DMS114 treated with DMSO at 0.1 percent for 48 hours (cell line): Measurements from ENCODE around the gene CDC42.
A peak's percentile ranks its signal among the peaks of the same experiment; 100 is the strongest.
"Not testable (repeated sequence)": the region's sequence is repeated elsewhere in the genome, so short reads cannot be mapped to it uniquely, and the experiment has no call there.

ENCODE experiments used
- DNase-seq: peaks from one replicate; lab custom pipeline; 2025; ENCODE audit not compliant: unreplicated experiment; lab: John Stamatoyannopoulos, UW

Gene CDC42

DNA sequence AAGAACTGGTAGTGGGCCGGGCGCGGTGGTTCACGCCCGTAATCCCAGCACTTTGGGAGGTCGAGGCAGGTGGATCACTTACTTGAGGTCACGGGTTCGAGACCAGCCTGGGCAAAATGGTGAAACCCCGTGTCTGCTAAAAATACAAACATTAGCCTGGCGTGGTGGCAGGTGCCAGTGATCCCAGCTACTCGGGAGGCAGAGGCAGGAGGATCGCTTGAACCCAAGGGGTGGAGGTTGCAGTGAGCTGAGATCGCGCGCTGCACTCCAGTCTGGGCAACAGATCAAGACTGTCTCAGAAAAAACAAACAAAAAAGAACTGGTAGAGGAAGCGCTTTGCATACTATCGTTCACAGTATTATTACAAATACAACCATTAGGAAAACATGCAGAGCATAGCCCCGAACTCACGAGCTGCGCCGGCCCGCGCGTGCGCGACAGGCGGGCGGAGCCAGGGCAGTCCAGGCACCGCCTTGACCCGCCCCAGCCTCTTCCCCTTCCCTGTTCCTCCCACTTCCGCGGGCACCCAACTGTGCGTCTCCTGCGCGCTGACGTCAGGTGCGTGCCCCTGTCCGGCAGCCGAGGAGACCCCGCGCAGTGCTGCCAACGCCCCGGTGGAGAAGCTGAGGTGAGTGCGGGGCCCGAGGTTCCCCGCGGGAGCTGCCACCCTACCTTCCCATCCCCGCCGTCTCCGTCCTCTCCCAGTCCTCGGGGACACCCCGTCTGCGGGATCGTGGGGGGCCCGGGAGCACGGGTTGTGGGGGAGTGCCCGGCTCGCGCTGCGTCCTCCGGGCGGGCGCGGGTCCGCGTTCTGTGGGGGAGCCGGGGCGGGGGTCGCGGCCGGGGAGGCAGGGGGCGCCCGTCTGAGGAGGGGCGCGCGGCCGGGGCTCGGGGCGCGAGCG is at the start of gene CDC42:
CDC42 (plus strand) TSS at position 595 of the 902 bp plus-strand sequence. CDS start 25,770 bp downstream, outside the sequence.
- peak; percentile 87 for DNase-seq

DNA sequence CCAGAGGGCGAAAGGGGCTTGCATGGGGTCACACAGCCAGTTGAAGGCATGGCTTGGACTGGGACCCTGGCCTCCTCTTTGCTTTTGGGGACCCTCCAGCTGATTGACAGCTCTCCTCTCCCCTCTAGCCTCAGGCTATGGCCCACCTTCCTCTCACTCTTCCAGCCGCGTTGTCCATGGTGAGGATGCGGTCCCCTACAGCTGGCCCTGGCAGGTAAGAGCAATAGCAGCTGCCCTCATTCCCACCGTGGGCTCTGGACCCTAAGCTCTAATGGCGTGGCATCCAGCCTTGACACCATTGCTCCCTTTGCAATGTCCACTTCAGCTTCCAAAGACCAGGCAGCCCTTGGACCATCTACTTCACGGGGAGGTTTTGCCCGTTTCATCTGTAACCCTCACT is 49.6 kb upstream of the CDC42 start:
- DNase-seq, result not testable (repeated sequence)

DNA sequence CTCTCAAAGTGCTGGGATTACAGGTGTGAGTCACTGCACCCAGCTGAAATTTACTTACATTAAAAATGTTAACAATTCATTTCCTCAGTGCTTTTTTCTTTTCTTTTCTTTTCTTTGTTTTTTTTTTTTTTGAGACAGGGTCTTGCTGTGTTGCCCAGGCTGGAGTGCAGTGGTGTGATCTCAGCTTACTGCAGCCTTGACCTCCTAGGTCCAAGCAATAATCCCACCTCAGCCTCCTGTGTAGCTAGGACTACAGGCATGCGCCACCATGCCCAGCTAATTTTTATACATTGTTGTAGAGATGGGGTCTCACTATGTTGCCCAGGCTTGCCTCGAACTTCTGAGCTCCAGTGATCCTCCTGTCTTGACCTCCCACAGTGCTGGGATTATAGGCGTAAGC is 48.5 kb upstream of the CDC42 start:
- not testable (repeated sequence) for DNase-seq

DNA sequence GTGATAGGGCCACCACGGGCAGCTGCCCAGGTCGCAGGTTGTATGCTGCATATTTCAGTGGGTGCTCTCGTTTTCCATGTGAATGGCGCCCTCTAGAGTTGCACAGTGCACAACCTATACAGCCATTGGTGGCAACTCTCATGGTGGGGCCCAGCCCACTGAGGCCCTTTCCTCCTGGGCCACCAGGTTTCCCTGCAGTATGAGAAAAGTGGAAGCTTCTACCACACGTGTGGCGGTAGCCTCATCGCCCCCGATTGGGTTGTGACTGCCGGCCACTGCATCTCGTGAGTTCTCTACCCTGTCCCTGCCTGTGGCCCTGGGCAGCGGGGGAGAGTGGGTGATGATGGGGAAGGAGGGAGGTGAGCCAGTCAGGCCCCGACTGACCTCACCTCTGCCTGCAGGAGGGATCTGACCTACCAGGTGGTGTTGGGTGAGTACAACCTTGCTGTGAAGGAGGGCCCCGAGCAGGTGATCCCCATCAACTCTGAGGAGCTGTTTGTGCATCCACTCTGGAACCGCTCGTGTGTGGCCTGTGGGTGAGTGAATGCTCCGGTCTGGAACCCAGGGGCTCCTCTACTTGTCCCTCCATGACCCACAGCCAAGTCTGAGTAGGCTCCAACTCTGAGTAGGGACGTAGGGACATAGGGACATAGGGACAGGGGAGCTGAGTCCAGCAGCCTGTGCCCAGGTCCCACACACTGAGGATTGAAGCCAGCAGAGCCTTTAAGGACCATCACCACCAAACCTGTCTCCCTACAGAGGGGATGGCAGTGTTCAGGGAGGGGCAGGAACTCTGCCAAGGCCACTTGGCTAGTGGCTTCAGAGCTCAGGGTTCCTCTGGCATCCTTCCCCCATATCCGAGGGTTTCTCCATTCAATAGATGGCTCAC is 47.0 kb upstream of the CDC42 start:
- DNase-seq, result not testable (repeated sequence)

DNA sequence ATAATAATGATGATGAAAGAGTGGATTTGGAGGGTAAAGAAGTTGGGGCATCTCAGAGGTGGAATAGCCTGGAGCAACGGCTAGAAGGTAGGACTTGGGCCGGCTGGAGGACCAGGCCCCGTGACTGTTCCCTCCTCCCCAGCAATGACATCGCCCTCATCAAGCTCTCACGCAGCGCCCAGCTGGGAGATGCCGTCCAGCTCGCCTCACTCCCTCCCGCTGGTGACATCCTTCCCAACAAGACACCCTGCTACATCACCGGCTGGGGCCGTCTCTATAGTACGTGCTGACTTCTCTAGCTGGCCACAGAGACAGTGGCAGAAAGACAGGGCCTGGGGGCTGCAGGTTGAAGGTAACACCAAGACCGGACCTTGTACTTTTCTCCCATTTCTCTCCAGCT is 45.8 kb upstream of the CDC42 start:
- not testable (repeated sequence) for DNase-seq

DNA sequence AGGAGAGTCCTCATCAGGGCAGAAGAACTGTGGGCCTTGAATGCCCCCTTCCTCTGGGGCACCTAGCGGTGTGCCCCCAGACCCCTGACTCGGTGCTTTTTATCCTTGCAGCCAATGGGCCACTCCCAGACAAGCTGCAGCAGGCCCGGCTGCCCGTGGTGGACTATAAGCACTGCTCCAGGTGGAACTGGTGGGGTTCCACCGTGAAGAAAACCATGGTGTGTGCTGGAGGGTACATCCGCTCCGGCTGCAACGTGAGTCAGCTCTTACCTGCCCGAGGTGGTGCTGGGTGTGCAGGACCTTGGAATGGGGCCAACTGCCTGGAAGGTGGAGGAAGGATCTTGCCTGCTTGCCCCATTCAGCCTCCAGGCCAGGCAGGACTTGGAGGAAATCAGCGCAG is 45.2 kb upstream of the CDC42 start:
- not testable (repeated sequence) for DNase-seq

DNA sequence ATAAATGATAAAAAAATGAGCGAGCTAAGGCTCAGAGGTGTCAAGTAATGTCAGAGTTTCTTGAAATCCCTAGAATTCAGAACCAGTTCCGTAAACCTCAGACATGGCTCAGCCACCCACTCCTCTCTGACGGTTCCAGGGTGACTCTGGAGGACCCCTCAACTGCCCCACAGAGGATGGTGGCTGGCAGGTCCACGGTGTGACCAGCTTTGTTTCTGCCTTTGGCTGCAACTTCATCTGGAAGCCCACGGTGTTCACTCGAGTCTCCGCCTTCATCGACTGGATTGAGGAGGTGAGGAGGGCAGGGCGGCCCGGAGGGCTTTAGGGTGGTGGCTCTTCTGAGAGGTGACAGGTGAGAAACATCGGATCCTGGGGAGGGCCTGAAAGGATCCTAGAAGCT is 42.9 kb upstream of the CDC42 start:
- DNase-seq, result not testable (repeated sequence)

DNA sequence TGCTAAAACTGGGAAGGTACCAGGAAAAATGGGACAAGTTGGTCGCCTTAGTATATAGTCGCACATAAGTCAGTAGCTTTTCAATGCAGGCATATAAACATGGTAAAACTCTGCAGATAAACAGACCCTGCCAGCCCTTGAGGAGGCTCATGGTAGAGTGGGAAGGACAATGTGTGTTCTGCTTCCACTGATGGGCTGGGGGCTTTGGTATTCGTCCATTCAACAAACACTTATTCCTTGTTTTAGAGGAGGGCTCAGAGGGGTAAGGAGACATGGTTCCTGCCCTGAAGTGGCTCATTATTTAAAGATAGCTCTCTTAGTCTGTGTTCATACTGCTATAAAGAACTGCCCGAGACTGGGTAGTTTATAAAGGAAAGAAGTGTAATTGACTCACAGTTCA is 39.8 kb upstream of the CDC42 start:
- not testable (repeated sequence) for DNase-seq

DNA sequence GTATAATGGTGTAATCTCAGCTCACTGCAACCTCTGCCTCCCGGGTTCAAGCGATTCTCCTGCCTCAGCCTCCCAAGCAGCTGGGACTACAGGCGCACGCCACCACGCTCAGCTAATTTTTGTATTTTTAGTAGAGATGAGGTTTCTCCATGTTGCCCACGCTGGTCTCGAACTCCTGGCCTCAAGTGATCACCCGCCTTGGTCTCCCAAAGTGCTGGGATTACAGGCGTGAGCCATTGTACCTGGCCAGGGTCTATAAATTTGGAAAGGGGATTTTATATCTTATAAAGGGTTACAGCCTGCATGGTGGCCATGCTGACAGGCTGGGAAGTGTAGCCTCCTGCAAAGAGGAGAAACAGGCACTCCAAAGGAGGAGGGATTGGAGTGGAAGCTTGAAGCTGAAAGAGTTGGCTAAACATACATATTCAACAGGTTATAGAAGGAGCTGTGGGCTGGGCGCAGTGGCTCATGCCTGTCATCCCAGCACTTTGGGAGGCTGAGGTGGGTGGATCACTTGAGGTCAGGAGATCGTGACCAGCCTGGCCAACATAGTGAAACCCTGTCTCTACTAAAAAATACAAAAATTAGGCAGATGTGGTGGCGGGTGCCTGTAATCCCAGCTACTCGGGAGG is 37.8 kb upstream of the CDC42 start:
- DNase-seq, result not testable (repeated sequence)

DNA sequence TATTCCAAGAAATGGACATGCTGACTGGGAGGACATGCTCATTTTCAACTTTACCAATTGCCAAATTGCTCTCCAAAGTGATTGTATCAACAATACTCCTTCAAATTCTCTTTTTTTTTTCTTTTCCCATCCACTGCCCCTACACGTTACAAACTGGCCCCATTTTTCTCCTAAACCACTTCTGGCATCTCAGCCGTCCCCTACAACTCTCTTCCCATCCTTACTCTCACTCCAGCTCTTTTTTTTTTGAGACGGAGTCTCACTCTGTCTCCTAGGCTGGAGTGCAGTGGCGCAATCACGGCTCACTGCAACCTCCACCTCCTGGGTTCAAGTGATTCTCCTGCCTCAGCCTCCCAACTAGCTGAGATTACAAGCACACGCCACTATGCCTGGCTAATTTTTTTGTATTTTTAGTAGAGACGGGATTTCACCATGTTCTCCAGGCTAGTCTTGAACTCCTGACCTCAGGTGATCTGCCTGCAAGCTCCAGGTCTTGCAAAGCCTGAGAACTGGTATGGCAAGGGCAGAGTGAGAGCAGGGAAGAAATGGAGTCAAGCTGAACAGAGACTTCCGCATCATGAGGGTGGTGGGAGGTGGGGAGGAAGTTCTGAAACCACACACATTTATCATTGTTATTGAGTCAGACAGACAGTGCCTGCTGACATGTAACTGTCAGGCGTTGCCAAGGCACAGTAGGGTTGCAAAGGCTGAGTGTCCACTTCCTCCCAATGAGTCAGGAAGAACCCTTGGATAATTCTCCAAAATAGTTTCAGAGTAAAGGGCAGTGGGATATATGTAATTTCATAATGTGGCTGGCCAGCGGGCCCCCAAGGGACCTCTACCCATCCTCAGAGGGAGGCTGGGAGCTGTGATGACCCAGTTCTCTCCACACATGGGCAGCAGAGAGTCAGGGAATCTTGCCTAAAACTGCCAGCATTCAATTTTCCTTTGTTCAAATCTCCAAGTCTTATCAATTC is 33.6 kb upstream of the CDC42 start:
- DNase-seq, result no peak

DNA sequence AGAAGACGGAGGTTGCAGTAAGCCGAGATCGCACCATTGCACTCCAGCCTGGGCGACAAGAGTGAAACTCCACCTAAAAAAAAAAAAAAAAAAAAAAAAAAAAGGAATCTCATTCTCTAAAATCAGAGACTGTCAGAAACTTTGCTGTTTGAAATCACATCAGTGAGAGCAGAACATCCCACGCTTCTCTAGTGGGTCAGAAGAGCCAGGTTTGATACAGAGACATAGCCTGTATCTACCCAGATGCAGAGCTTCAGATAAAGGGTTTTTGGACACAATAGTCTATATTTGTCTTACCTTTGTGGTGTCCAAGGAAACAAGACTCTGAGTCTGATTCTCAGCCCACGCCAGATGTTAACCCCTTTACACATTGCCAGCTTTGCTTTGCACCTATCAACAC is 31.4 kb upstream of the CDC42 start:
- DNase-seq, result no peak

DNA sequence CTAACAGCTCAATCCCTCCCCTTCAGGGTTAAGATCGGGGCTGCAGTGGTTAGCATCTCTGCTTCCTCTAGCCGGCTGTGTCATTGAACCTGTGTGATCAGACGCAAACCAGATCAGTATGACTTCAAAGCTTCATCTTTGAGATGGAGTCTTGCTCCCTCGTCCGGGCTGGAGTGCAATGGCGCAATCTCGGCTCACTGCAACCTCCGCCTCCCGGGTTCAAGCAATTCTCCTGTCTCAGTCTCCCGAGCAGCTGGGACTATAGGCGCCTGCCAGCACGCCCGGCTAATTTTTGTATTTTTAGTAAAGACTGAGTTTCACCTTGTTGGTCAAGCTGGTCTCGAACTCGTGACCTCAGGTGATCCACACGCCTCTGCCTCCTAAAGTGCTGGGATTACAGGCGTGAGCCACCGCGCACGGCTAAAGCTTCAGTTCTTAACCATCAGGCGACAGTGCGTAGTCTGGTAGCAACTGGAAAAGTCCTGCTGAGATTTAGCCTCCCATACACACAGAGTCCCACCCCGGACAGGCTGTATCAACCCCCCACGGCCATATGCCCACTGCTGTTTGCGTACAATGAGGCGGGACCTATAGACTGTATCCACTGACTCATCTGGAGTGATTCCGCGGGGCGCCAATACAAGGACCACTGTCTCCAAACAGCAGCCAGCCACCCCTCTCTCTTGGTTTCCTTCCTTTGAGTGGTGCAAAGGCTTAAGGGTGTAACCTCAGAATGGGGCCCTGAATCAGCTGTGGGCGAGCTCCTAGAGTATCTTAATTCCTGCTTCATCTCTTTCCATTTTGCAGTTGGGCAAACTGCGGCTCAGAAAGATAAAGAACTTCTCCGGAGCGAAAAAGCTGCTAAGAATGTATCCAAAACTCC is 27.8 kb upstream of the CDC42 start:
- peak; percentile 93 for DNase-seq

DNA sequence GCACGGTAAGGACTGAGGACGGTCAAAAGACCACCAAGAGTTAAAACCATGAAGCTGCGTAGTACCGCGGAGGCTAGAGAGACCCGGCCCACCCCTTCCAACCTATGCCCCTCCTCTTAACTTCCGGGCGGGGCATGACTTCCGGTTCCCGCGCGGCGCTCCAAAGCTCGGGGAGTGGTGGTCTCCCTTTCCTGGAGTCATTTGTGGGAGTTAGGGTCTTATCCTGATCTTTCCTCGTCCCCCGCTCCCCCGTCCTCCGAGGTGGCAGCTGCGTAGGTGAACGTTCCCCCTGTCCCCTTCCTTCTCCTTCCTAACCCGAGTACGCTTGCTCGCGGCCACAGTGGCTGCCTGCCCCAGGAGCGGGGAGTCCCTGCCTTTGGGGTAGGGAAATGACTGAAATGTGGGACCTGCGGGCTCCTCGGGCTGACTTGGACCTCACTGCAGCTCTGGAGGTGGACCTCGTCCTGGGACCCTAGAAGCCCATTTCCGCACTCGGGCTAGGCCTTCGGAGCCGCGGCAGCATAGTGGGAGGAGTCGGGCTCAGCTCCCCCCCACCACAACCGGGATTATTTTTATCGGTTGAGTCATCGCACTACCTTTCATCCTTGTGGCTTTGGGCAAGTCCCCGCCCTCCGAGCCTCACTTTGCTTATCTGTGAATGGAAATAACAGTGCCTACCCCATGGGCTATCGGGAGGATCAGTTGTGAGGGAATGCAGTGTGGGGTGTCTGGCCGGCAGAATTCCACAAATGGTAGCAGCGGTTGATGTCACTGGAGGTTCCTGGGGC is 26.9 kb upstream of the CDC42 start:
- DNase-seq, result peak; percentile 93

DNA sequence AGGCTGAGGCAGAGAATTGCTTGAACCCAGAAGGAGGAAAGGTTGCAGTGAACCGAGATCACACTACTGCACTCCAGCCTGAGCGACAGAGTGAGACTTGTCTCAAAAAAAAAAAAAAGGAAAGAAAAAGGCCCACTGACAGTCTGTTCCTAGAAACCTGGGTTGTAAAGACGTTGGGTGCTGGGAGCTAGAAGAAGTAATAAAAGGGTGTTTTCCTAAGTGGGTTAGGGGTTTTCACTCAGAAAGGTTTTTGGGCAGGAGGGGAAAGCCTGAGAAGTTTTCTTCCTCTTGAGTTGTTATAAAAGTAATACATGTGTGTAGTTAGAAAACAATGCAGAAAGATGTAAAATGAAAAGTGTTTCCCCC is 25.6 kb upstream of the CDC42 start:
- DNase-seq, result no peak

DNA sequence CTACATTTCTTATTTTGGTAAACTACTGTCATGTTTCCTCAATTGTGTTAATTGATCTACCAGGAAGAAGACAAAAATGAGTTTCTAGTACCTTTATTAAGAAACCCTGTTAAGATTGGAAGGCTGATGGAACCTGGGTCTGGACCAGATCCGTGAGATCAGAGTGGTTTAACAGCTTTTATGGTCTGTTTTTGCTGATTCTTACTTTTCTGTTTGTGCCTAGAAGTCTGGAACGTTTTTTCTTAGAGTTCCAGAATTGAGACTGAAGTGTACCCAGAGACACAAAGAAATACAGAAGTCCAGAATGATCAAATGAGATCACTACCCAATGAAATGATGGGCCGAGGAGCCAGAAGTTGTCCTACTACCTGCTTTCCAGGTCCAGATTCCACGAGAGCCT is 22.5 kb upstream of the CDC42 start:
- DNase-seq, result no peak

DNA sequence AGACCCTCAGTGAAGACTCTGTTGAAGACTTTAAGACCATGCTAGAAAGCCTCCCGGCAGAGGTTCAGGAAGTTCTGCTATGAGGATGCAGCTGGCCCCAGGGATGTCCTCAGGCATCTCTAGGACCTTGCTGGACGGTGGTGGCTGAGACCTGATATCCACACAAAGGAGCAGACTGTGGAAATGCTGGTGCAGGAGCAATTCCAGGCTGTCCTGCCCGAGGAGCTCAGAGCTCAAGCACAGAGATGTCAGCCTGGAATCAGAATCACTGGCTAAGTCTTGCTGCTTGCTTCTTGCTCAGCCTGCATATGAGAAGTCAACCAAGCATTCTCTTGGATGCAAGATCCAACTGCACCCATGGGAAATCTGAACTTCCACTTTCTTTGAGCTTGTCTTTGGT is 22.0 kb upstream of the CDC42 start:
- DNase-seq, result no peak

DNA sequence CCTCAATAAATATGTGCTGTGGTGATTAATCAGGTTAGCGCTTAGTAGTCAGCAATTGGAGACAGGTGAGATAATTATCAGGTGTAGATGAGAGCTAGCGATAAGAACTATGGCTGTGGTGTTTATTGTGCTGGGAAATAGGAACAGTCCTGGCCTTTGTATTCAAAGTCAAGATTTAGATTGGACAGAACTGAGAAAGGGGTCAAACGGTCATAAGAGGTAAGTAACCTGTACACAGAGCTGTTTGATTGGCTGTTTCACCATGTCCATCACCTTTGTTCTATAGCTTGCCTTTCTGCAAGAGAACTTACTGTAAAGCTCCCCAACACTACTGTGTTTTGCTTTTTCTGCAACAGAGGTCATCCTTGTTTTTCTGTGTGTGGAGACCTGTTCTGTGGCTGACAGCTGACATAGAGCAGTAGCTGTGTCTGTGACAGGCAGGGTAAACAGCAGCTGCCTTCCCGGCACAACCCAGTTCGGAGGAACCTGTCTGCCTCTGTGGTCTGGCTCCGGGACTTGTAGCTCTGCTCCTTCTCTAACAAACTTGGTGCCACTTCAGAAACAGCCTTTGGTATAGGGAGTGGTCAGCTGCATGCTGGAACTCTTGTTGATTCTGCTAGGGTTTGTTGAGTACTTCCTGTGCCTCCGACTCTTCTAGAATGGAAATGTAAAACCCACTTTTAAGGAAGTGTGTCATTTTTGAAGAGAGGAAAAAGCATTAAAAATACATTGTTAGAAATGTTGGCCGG is 21.1 kb upstream of the CDC42 start:
- DNase-seq, result no peak

DNA sequence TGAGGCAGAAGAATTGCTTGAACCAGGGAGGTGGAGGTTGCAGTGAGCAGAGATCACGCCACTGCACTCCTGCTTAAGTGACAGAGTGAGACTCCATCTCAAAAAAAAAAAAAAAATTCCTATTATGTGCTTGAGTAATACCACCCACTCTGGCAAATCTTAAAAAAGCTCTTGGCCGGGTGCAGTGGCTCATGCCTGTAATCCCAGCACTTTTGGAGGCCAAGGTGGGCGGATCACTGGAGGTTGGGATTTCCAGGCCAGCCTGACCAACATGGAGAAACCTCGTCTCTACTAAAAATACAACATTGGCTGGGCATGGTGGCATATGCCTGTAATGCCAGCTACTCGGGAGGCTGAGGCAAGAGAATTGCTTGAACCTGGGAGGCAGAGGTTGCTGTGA is 17.7 kb upstream of the CDC42 start:
- not testable (repeated sequence) for DNase-seq
